Keratinocyte (primary cell): Measurements from ENCODE around the gene TP73. TPM values are rescaled to one million over a fixed set of nuclear protein-coding genes. Genes with fewer than 3 reads are reported as not detected.
A peak's percentile ranks its signal among the peaks of the same experiment; 100 is the strongest.

Experiments used
- DNase-seq: peaks from one replicate; pipeline ENCODE4 v3.0.0-alpha.2; 2011; ENCODE audit warnings: low read depth, missing footprints, low spot score
- FAIRE-seq: peaks from 2 replicates; lab custom pipeline; 2011; peaks lifted over from hg19 to GRCh38; lab: Jason Lieb, UNC
- H2AFZ ChIP-seq: 2 replicates; pipeline ENCODE4 v1.6.0; 2012; ENCODE audit warnings: low read length, control low read depth, inconsistent platforms; ENCODE audit not compliant: control insufficient read depth
- H3K27ac ChIP-seq: 2 replicates; pipeline ENCODE4 v1.5.1; 2011; ENCODE audit warnings: low read length; ENCODE audit not compliant: control insufficient read depth, insufficient read depth
- H3K27me3 ChIP-seq: 3 replicates; pipeline ENCODE4 v1.6.0; 2011; ENCODE audit warnings: low read length; ENCODE audit not compliant: control insufficient read depth, insufficient read depth; ENCODE audit errors: extremely low read depth
- H3K36me3 ChIP-seq, 2 experiments: 2 replicates in 1 of 2; 3 replicates in 1 of 2; pipeline ENCODE4 v1.5.1; 2011; ENCODE audit warnings: low read length in 2 of 2, mild to moderate bottlenecking in 1 of 2; ENCODE audit not compliant: control insufficient read depth in 2 of 2, insufficient read depth in 2 of 2; ENCODE audit errors: extremely low read depth in 1 of 2
- H3K4me1 ChIP-seq: 3 replicates; pipeline ENCODE4 v1.5.1; 2011; ENCODE audit warnings: low read length; ENCODE audit not compliant: control insufficient read depth, insufficient read depth; ENCODE audit errors: extremely low read depth
- H3K4me2 ChIP-seq: 3 replicates; pipeline ENCODE4 v1.6.0; 2011; ENCODE audit warnings: low read depth, low read length; ENCODE audit not compliant: control insufficient read depth, insufficient read depth; ENCODE audit errors: extremely low read depth
- H3K4me3 ChIP-seq, 3 experiments: fragments of 200-600 bp in 1 of 3; sonication (generic) in 1 of 3; 2 replicates in 2 of 3; 3 replicates in 1 of 3; pipeline ENCODE4 v1.5.1; 2011 to 2016; ENCODE audit warnings: low read length in 3 of 3, mild to moderate bottlenecking in 3 of 3, control low read depth in 2 of 3, inconsistent platforms in 1 of 3, low read depth in 1 of 3, mixed read lengths in 1 of 3, mixed run types in 1 of 3, moderate library complexity in 1 of 3; ENCODE audit not compliant: control insufficient read depth in 2 of 3, insufficient read depth in 2 of 3; ENCODE audit errors: extremely low read depth in 1 of 3
- H3K79me2 ChIP-seq: 2 replicates; pipeline ENCODE4 v1.6.0; 2012; ENCODE audit warnings: low read length; ENCODE audit not compliant: control insufficient read depth, insufficient read depth
- H3K9ac ChIP-seq: 3 replicates; pipeline ENCODE4 v1.6.0; 2011; ENCODE audit warnings: low read length; ENCODE audit not compliant: control insufficient read depth, insufficient read depth; ENCODE audit errors: extremely low read depth
- H3K9me1 ChIP-seq: 3 replicates; pipeline ENCODE4 v1.6.0; 2011; ENCODE audit warnings: low read length; ENCODE audit not compliant: control insufficient read depth, insufficient read depth; ENCODE audit errors: extremely low read depth
- H3K9me3 ChIP-seq: 2 replicates; pipeline ENCODE4 v1.5.1; 2012; ENCODE audit warnings: low read depth, low read length; ENCODE audit not compliant: control insufficient read depth
- H4K20me1 ChIP-seq: 3 replicates; pipeline ENCODE4 v1.6.0; 2011; ENCODE audit warnings: low read length; ENCODE audit not compliant: control insufficient read depth, insufficient read depth; ENCODE audit errors: extremely low read depth
- EZH2 ChIP-seq: IDR thresholded peaks from one replicate; pipeline ENCODE4 v1.6.1; 2012; ENCODE audit warnings: inconsistent platforms, mild to moderate bottlenecking, low read length, moderate library complexity
- dilution Hi-C: fragments of 300-500 bp; cut with MboI; formaldehyde crosslinking; loops from one replicate; pipeline ENCODE4 v1.7.0; 2020; ENCODE audit warnings: low sequenced_read_pairs; ENCODE audit not compliant: extremely low pct_ligation_motif_present
- polyA plus RNA-seq, 5 experiments: library from polyadenylated mRNA; depleted of rRNA in 3 of 5; stranded (reverse) in 3 of 5; stranded (forward) in 1 of 5; unstranded in 1 of 5; fragments of >200 nt; gene quantifications; 1 replicate in 1 of 5; 2 replicates in 3 of 5; 3 replicates in 1 of 5; pipeline versions ENCODE4 v1.2.1 to v1.2.3, GENCODE V29; 2011 to 2012; ENCODE audit warnings: missing spikeins in 2 of 5, low read depth in 1 of 5, low replicate concordance in 1 of 5
- TF ChIP-seq, protein P1 (sequence below), 3 experiments: IDR thresholded peaks in 1 of 3; conservative IDR thresholded peaks in 1 of 3; optimal IDR thresholded peaks in 1 of 3; 2 replicates in 2 of 3; 3 replicates in 1 of 3; pipeline versions ENCODE3 to v1.5.1; 2011; ENCODE audit warnings: low read length in 3 of 3, mild to moderate bottlenecking in 3 of 3, moderate library complexity in 2 of 3, control low read depth in 1 of 3, inconsistent platforms in 1 of 3; ENCODE audit not compliant: insufficient read depth in 2 of 3; ENCODE audit errors: extremely low read depth in 1 of 3

The TP73 gene
- polyA plus RNA-seq, 1 donor (not counting 4 experiments of a cell fraction or from before 2014, with no cell fraction given) = 0.14 TPM

DNA sequence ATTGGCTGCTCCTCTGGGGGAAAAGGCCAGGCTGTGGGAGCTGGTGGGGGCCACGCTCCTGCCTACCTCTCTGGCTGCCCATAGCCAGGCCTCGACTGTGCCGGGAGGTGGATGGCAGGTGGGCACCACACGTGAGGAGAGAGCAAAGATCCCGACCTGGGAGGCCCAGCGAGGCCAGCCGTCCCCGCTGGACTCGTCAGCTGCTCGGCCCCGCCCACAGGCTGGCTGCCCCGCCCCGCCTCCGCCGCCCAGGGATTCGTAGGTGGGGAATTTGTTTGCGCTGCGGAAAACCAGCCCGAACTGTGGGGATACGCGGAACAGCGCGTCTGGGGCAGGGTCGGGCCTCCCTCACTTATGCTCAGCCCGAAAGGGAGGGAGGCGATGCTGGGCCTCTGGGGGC lies 31.7 kb downstream of the TP73 start:
- Histone ChIP-seq H2AFZ (peak overlapping the region; percentile 51), H3K9me3 (no peaks in the 10 kb centered on the region), H3K4me1 (peaks cover 34% of the 10 kb centered on the region), H4K20me1 (no peaks in the 10 kb centered on the region), H3K79me2 (no peaks in the 10 kb centered on the region), H3K4me3 (no peak overlapping the region), H3K9ac (no peak overlapping the region), H3K9me1 (peaks cover 2% of the 10 kb centered on the region), H3K27ac (no peak overlapping the region), H3K4me2 (peak overlapping the region; percentile 46), H3K36me3 (no peaks in the 10 kb centered on the region), H3K27me3 (peaks cover 2% of the 10 kb centered on the region)
- dilution Hi-C loops = no loop called here
- FAIRE-seq (no peak), DNase-seq (no peak)
- TF ChIP-seq, protein P1, sequence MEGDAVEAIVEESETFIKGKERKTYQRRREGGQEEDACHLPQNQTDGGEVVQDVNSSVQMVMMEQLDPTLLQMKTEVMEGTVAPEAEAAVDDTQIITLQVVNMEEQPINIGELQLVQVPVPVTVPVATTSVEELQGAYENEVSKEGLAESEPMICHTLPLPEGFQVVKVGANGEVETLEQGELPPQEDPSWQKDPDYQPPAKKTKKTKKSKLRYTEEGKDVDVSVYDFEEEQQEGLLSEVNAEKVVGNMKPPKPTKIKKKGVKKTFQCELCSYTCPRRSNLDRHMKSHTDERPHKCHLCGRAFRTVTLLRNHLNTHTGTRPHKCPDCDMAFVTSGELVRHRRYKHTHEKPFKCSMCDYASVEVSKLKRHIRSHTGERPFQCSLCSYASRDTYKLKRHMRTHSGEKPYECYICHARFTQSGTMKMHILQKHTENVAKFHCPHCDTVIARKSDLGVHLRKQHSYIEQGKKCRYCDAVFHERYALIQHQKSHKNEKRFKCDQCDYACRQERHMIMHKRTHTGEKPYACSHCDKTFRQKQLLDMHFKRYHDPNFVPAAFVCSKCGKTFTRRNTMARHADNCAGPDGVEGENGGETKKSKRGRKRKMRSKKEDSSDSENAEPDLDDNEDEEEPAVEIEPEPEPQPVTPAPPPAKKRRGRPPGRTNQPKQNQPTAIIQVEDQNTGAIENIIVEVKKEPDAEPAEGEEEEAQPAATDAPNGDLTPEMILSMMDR (optimal IDR thresholded peaks at IDR 0.05 in 1 of 3, IDR thresholded peaks at IDR 0.05 in 1 of 3, conservative IDR thresholded peaks at IDR 0.05 in 1 of 3; ENCODE audit: extremely low read depth in 1 of 3, insufficient read depth in 2 of 3, low read length in 3 of 3) = no peak
- no peak for TF ChIP-seq EZH2

DNA sequence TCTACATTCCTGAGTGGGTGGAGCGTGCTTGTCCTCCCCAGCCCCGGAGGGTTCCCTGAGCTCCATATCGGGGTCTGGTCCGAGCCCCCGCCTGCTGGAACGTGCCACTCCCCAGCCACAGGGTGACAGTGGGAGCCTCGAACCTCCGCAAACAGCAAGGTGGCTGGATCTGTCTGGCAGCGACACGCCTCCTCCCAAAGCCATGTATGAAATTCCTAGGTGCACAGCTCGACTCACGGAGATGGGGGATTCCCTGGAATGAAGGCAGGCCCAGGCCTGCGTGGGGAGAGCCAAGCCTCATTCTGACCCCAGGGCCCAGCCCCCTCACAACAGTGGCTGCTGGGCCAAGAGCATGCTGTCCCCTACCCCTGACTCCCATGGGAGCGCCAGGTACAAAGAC lies 32.9 kb downstream of the TP73 start:
- Histone ChIP-seq H3K4me1 (peaks cover 39% of the 10 kb centered on the region), H3K9me3 (no peaks in the 10 kb centered on the region), H4K20me1 (no peaks in the 10 kb centered on the region), H3K36me3 (no peaks in the 10 kb centered on the region), H3K27me3 (no peaks in the 10 kb centered on the region), H3K79me2 (no peaks in the 10 kb centered on the region), H3K4me2 (peak overlapping the region; percentile 58), H2AFZ (peak overlapping the region; percentile 23), H3K9me1 (peaks cover 2% of the 10 kb centered on the region), H3K27ac (no peak overlapping the region), H3K4me3 (no peak overlapping the region), H3K9ac (peak overlapping the region; percentile 22)
- FAIRE-seq (no peak), DNase-seq (peak; percentile 55)
- dilution Hi-C loops = no loop called here
- no peak for TF ChIP-seq EZH2
- TF ChIP-seq, protein P1 (optimal IDR thresholded peaks at IDR 0.05 in 1 of 3, IDR thresholded peaks at IDR 0.05 in 1 of 3, conservative IDR thresholded peaks at IDR 0.05 in 1 of 3; ENCODE audit: extremely low read depth in 1 of 3, insufficient read depth in 2 of 3, low read length in 3 of 3) = no peak
